ENCODE results near the gene FOSB. TPM values are rescaled to one million over a fixed set of nuclear protein-coding genes. Genes with fewer than 3 reads are reported as not detected.

FOSB gene
- total and polyA plus RNA-seq, 9 of the 15 experiments (the other 6 are each of a cell fraction or from before 2014, with no cell fraction given): 0.11 to 2.7 (median 0.73) TPM

- TF ChIP-seq PRDM10 (IDR thresholded peaks at IDR 0.05; ENCODE audit: partially characterized antibody) (peak; percentile 64), HDAC6 (IDR thresholded peaks at IDR 0.05; ENCODE audit: low read depth, low read length) (no peak), ZNF766 (CRISPR knock-in tag; conservative IDR thresholded peaks at IDR 0.05) (peak; percentile 73; the same call in 1 of the 2 replicates), MTA2 (IDR thresholded peaks at IDR 0.05; ENCODE audit: low read depth) (0 out of 2 replicates have a peak, but pooled peaks have one; percentile 24), HNRNPK (IDR thresholded peaks at IDR 0.05; ENCODE audit: low read depth, low read length, poor library complexity, severe bottlenecking) (peak; percentile 50), ZNF263 (CRISPR knock-in tag; IDR thresholded peaks at IDR 0.05; ENCODE audit: borderline replicate concordance) (peak; percentile 71; the same call in 1 of the 2 replicates), MECOM (CRISPR knock-in tag; IDR thresholded peaks at IDR 0.05) (no peak), KLF1 (tag; IDR thresholded peaks at IDR 0.05) (peak; percentile 87; the same call in 1 of the 2 replicates), ZNF395 (CRISPR knock-in tag; IDR thresholded peaks at IDR 0.05) (peak; percentile 76; the same call in 1 of the 2 replicates), FUS (optimal IDR thresholded peaks at IDR 0.05; ENCODE audit: low read depth, low read length) (peak; percentile 38), RBM22 (IDR thresholded peaks at IDR 0.05; ENCODE audit: low read depth, low read length, poor library complexity, severe bottlenecking) (peak; percentile 74), ZNF695 (CRISPR knock-in tag; IDR thresholded peaks at IDR 0.05) (no peak), POLR2H (tag; IDR thresholded peaks at IDR 0.05; ENCODE audit: low read depth) (peak; percentile 72), HMGXB4 (CRISPR knock-in tag; IDR thresholded peaks at IDR 0.05) (peak; percentile 97), CXXC5 (CRISPR knock-in tag; IDR thresholded peaks at IDR 0.05) (peak; percentile 99)
- TF ChIP-seq, protein P1, sequence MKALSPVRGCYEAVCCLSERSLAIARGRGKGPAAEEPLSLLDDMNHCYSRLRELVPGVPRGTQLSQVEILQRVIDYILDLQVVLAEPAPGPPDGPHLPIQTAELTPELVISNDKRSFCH (CRISPR knock-in tag; IDR thresholded peaks at IDR 0.05): no peak
- TF ChIP-seq, protein P1 (tag; IDR thresholded peaks at IDR 0.05): peak; percentile 91
Measured at GRCh38 chr19:45439569-45440258, 28.1 kb upstream of the FOSB start (continued).
